ENCODE data around the gene COL6A5.

GRCh38 chr3:130442284-130442683, 96.8 kb downstream of the COL6A5 start:
- TF ChIP-seq, protein P1, sequence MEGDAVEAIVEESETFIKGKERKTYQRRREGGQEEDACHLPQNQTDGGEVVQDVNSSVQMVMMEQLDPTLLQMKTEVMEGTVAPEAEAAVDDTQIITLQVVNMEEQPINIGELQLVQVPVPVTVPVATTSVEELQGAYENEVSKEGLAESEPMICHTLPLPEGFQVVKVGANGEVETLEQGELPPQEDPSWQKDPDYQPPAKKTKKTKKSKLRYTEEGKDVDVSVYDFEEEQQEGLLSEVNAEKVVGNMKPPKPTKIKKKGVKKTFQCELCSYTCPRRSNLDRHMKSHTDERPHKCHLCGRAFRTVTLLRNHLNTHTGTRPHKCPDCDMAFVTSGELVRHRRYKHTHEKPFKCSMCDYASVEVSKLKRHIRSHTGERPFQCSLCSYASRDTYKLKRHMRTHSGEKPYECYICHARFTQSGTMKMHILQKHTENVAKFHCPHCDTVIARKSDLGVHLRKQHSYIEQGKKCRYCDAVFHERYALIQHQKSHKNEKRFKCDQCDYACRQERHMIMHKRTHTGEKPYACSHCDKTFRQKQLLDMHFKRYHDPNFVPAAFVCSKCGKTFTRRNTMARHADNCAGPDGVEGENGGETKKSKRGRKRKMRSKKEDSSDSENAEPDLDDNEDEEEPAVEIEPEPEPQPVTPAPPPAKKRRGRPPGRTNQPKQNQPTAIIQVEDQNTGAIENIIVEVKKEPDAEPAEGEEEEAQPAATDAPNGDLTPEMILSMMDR (IDR thresholded peaks at IDR 0.05), result no peak
- TF ChIP-seq POLR2A (IDR thresholded peaks at IDR 0.05), result no peak

All from thyroid gland (tissue), 4 donors.